ENCODE measurements around the gene PAM.

PAM gene

GRCh38 chr5:102863764-102864560 lies 108.9 kb downstream of the PAM start:
- no peak for DNase-seq

GRCh38 chr5:102865171-102865509 lies 110.0 kb downstream of the PAM start:
- no peak for DNase-seq

GRCh38 chr5:102865510-102866236 lies 110.6 kb downstream of the PAM start:
- peak; percentile 80 for DNase-seq

GRCh38 chr5:102866237-102866600 lies 111.1 kb downstream of the PAM start:
- DNase-seq: no peak

- no peak for DNase-seq
These were observed 113.0 kb downstream of the PAM start for GRCh38 chr5:102867992-102868662.

- no peak for DNase-seq
These were observed 114.1 kb downstream of the PAM start for GRCh38 chr5:102869230-102869629.

- no peak for DNase-seq
These were observed 118.4 kb downstream of the PAM start for GRCh38 chr5:102873379-102873932.

GRCh38 chr5:102874054-102874453 lies 118.9 kb downstream of the PAM start:
- DNase-seq: no peak

- no peak for DNase-seq
These were observed 120.6 kb downstream of the PAM start for GRCh38 chr5:102875721-102876123.

- DNase-seq: no peak
These were observed 121.5 kb downstream of the PAM start for GRCh38 chr5:102876610-102877009.

- DNase-seq: no peak
These were observed 124.6 kb downstream of the PAM start for GRCh38 chr5:102879741-102880140.

GRCh38 chr5:102886586-102886985 lies 131.5 kb downstream of the PAM start:
- no peak for DNase-seq

GRCh38 chr5:102888483-102888882 lies 133.4 kb downstream of the PAM start:
- DNase-seq: no peak

GRCh38 chr5:102889033-102889432 lies 133.9 kb downstream of the PAM start:
- no peak for DNase-seq

GRCh38 chr5:102890133-102890532 lies 135.0 kb downstream of the PAM start:
- DNase-seq: no peak

GRCh38 chr5:102891175-102891574 lies 136.1 kb downstream of the PAM start:
- DNase-seq: no peak

GRCh38 chr5:102893942-102894341 lies 138.8 kb downstream of the PAM start:
- DNase-seq: no peak

GRCh38 chr5:102895234-102895633 lies 140.1 kb downstream of the PAM start:
- no peak for DNase-seq

GRCh38 chr5:102895976-102896375 lies 140.9 kb downstream of the PAM start:
- no peak for DNase-seq

GRCh38 chr5:102901424-102902134 lies 146.5 kb downstream of the PAM start:
- DNase-seq: no peak

GRCh38 chr5:102902135-102902448 lies 147.0 kb downstream of the PAM start:
- no peak for DNase-seq

GRCh38 chr5:102902647-102903046 lies 147.5 kb downstream of the PAM start:
- DNase-seq: no peak
